ENCODE measurements around the gene CEP350. TPM values are rescaled to one million over a fixed set of nuclear protein-coding genes. Genes with fewer than 3 reads are reported as not detected.

CEP350 gene
- total and polyA plus RNA-seq, 2 experiments from 2014 or later: 24.9 to 49.6 TPM

DNA sequence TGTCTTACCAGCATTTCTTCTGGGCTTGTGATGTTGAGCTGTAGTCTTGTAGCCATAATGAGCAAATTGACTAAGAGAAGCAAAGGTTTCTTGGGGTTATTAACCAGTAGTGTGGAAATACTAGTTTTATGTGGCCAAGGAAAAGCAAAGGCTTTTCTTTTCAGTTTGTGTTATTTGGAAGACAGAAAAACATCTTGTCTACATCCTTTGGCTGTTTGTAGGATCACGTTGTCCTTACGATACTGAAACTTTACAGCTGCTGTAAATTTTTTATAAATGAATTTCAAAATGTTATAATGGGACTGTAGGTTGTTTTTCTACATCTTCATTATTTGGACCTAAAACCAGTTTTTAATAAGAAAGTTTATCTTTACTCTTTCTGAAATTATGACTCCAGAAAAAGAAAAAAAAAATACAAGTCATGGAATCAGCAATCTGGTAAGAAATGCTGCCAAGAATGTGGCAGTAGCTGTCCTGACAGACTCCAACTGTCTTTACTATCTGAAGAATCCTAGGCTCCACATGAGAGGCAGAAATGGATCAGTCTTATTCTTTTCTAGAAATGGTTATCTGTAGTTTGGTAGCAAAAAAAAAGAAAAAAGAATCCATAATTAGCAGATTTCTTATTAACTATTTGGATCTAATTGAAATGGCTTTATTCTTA is 158.5 kb downstream of the CEP350 start:
- no peak overlapping the region for H3K4me3 ChIP-seq
- H3K36me3 ChIP-seq: peaks cover 35% of the 10 kb centered on the region
- no peak for TF ChIP-seq CTCF (IDR thresholded peaks at IDR 0.05; ENCODE audit: low read depth, low read length)
- no peaks in the 10 kb centered on the region for H3K9me3 ChIP-seq (ENCODE audit: low read depth)
- peak in 1 of 2 donors; percentile 77 for DNase-seq (ENCODE audit: low read depth in 1 of 2, low spot score in 1 of 2)
- H3K27ac ChIP-seq: no peak overlapping the region
- H3K4me1 ChIP-seq (ENCODE audit: low read depth): peaks cover 6% of the 10 kb centered on the region
- no peaks in the 10 kb centered on the region for H3K27me3 ChIP-seq

- TF ChIP-seq CTCF (IDR thresholded peaks at IDR 0.05; ENCODE audit: low read depth, low read length): no peak
- DNase-seq (ENCODE audit: low read depth in 1 of 2, low spot score in 1 of 2): no peak
- peaks cover 6% of the 10 kb centered on the region for H3K4me1 ChIP-seq (ENCODE audit: low read depth)
- H3K4me3 ChIP-seq: no peak overlapping the region
- no peaks in the 10 kb centered on the region for H3K9me3 ChIP-seq (ENCODE audit: low read depth)
- H3K27me3 ChIP-seq: no peaks in the 10 kb centered on the region
- H3K27ac ChIP-seq: no peak overlapping the region
- peaks cover 35% of the 10 kb centered on the region for H3K36me3 ChIP-seq
These were observed 159.9 kb downstream of the CEP350 start for GRCh38 chr1:180114396-180114945.

- Histone ChIP-seq H3K4me1 (ENCODE audit: low read depth) (peaks cover 6% of the 10 kb centered on the region), H3K4me3 (no peak overlapping the region), H3K27me3 (no peaks in the 10 kb centered on the region), H3K36me3 (peaks cover 9% of the 10 kb centered on the region), H3K9me3 (ENCODE audit: low read depth) (no peaks in the 10 kb centered on the region), H3K27ac (peak overlapping the region; percentile 31)
- peak; percentile 49 to 74 for DNase-seq (ENCODE audit: low read depth in 1 of 2, low spot score in 1 of 2)
- TF ChIP-seq CTCF (IDR thresholded peaks at IDR 0.05; ENCODE audit: low read depth, low read length): no peak
These were observed 162.6 kb downstream of the CEP350 start for GRCh38 chr1:180116964-180117763.

DNA sequence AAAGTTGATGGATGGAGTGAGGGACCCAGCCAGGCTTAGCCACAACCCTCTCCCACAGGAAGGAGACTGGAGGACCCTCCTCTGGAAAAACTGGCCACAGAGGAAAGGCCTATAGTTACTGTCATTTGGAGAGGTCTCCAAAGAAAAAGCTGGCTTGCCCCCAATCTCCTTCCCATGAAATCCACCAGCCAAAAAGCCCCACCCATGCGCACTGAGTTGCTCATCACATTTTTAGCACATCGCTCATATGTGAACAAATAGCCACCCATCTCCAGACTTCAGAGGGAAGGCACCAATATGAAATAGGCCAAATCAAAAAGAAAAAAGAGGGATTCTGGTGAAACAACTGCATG is 163.1 kb downstream of the CEP350 start:
- Histone ChIP-seq H3K27ac (no peak overlapping the region), H3K27me3 (no peaks in the 10 kb centered on the region), H3K4me3 (no peak overlapping the region), H3K36me3 (peaks cover 4% of the 10 kb centered on the region), H3K4me1 (ENCODE audit: low read depth) (peaks cover 6% of the 10 kb centered on the region), H3K9me3 (ENCODE audit: low read depth) (no peaks in the 10 kb centered on the region)
- peak in 1 of 2 donors; percentile 66 for DNase-seq (ENCODE audit: low read depth in 1 of 2, low spot score in 1 of 2)
- no peak for TF ChIP-seq CTCF (IDR thresholded peaks at IDR 0.05; ENCODE audit: low read depth, low read length)

GRCh38 chr1:180119837-180120236 is 165.2 kb downstream of the CEP350 start:
- Histone ChIP-seq H3K27me3 (no peaks in the 10 kb centered on the region), H3K9me3 (ENCODE audit: low read depth) (no peaks in the 10 kb centered on the region), H3K27ac (no peak overlapping the region), H3K36me3 (peaks cover 2% of the 10 kb centered on the region), H3K4me3 (no peak overlapping the region), H3K4me1 (ENCODE audit: low read depth) (peaks cover 6% of the 10 kb centered on the region)
- no peak for TF ChIP-seq CTCF (IDR thresholded peaks at IDR 0.05; ENCODE audit: low read depth, low read length)
- DNase-seq (ENCODE audit: low read depth in 1 of 2, low spot score in 1 of 2): no peak
